Measurements from ENCODE around the gene EPB41L4B. TPM values are rescaled to one million over a fixed set of nuclear protein-coding genes. Genes with fewer than 3 reads are reported as not detected.

EPB41L4B gene
- total and polyA plus RNA-seq, 2 of the 13 experiments (the other 11 are each of a cell fraction or from before 2014, with no cell fraction given): 17.6 to 22.1 TPM

GRCh38 chr9:109307380-109308240, 13.2 kb downstream of the EPB41L4B start (continued):
- TF ChIP-seq SKIL (CRISPR knock-in tag; IDR thresholded peaks at IDR 0.05; ENCODE audit: borderline replicate concordance) (peak; percentile 59; the same call in 1 of the 2 replicates), ZBTB44 (CRISPR knock-in tag; IDR thresholded peaks at IDR 0.05) (no peak), GATAD1 (CRISPR knock-in tag; IDR thresholded peaks at IDR 0.05) (peak; percentile 27; the same call in 1 of the 2 replicates), FOXC1 (CRISPR knock-in tag; IDR thresholded peaks at IDR 0.05; ENCODE audit: borderline replicate concordance) (no peak), MLX (CRISPR knock-in tag; IDR thresholded peaks at IDR 0.05) (peak; percentile 64; the same call in 1 of the 2 replicates), RCOR2 (CRISPR knock-in tag; IDR thresholded peaks at IDR 0.05) (peak; percentile 58; the same call in 1 of the 2 replicates), YY1 (IDR thresholded peaks at IDR 0.05; ENCODE audit: insufficient read depth, insufficient replicate concordance, low read depth, low read length) (peak; percentile 34), ZNF501 (CRISPR knock-in tag; IDR thresholded peaks at IDR 0.05) (peak; percentile 47; the same call in 1 of the 2 replicates), STAT5B (CRISPR knock-in tag; IDR thresholded peaks at IDR 0.05) (no peak), FOXA1 (IDR thresholded peaks at IDR 0.05) (no peak), FOXA1 (CRISPR knock-in tag; IDR thresholded peaks at IDR 0.05) (peak; percentile 46), ZNF512 (CRISPR knock-in tag; IDR thresholded peaks at IDR 0.05) (no peak), CREB1 (IDR thresholded peaks at IDR 0.05) (no peak), CREB1 (CRISPR knock-in tag; IDR thresholded peaks at IDR 0.05) (peak; percentile 18; the same call in 1 of the 2 replicates), GATAD2A (CRISPR knock-in tag; IDR thresholded peaks at IDR 0.05) (peak; percentile 97), ATF5 (CRISPR knock-in tag; IDR thresholded peaks at IDR 0.05; ENCODE audit: low read depth) (no peak), FOXM1 (CRISPR knock-in tag; IDR thresholded peaks at IDR 0.05) (no peak), ZBTB37 (CRISPR knock-in tag; IDR thresholded peaks at IDR 0.05) (peak; percentile 56; the same call in 1 of the 2 replicates), ZNF749 (CRISPR knock-in tag; IDR thresholded peaks at IDR 0.05; ENCODE audit: borderline replicate concordance) (peak; percentile 13; the same call in 1 of the 2 replicates), HDAC1 (CRISPR knock-in tag; IDR thresholded peaks at IDR 0.05) (peak; percentile 84), ZNF577 (CRISPR knock-in tag; IDR thresholded peaks at IDR 0.05; ENCODE audit: borderline replicate concordance, low read depth) (no peak), GFI1 (CRISPR knock-in tag; IDR thresholded peaks at IDR 0.05; ENCODE audit: borderline replicate concordance) (peak; percentile 43; the same call in 1 of the 2 replicates)

Data from HepG2 (cell line).